ENCODE results near the gene AP5S1.

The AP5S1 gene

GRCh38 chr20:3864518-3864917, 44.2 kb downstream of the AP5S1 start:
- no peak overlapping the region for H3K4me3 ChIP-seq (replicated peaks; ENCODE audit: insufficient read depth, low read length)
- no peak overlapping the region for H3K27ac ChIP-seq (replicated peaks)
- H3K27me3 ChIP-seq (ENCODE audit: insufficient read depth, poor library complexity, severe bottlenecking), result no peaks in the 10 kb centered on the region
- no peak for DNase-seq (ENCODE audit: low read depth in 1 of 2, low spot score in 1 of 2)
- no peak for TF ChIP-seq POLR2AphosphoS5 (IDR thresholded peaks at IDR 0.05; ENCODE audit: low read depth)
- no peak for TF ChIP-seq REST (IDR thresholded peaks at IDR 0.05; ENCODE audit: insufficient replicate concordance, low read depth)
- no peak for TF ChIP-seq GABPA (IDR thresholded peaks at IDR 0.05; ENCODE audit: low read depth)
- TF ChIP-seq CTCF (IDR thresholded peaks at IDR 0.05; ENCODE audit: insufficient read depth, low read length), result no peak
- no peak for TF ChIP-seq SPI1 (IDR thresholded peaks at IDR 0.05; ENCODE audit: borderline replicate concordance, low read depth)

DNA sequence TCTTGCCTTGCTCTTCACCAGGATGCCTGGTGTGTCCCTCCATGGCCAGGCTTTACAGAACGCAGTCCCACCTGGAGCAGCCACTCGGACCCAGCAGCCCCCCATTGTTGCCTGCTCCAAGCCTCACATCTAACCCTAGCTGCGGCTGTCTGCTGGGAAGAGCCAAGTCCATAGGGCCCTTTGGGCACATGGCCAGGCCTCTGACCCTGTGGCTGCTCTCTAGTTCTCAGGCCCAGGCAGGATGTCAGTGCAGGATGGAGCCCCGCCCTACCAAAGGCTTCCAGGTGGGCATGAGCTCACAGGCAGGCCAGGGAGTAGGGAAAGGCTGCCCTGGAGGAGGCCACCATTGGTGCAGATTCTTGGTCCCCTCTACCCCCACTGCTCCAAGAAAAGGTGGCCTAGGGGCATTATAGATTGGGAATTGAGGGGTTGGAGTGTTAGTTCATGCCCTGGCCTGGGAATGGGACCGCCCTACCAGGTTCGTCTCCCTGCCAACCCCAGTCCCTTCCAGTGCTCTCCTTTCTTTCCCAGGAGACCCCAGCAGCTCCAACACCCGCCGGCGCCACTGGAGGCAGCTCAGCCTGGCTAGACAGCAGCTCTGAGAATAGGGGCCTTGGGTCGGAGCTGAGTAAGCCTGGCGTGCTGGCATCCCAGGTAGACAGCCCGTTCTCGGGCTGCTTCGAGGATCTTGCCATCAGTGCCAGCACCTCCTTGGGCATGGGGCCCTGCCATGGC, 45.0 kb downstream of the AP5S1 start:
- TF ChIP-seq SPI1 (IDR thresholded peaks at IDR 0.05; ENCODE audit: borderline replicate concordance, low read depth), result no peak
- TF ChIP-seq REST (IDR thresholded peaks at IDR 0.05; ENCODE audit: insufficient replicate concordance, low read depth), result no peak
- TF ChIP-seq POLR2AphosphoS5 (IDR thresholded peaks at IDR 0.05; ENCODE audit: low read depth), result no peak
- TF ChIP-seq CTCF (IDR thresholded peaks at IDR 0.05; ENCODE audit: insufficient read depth, low read length), result no peak
- no peak for TF ChIP-seq GABPA (IDR thresholded peaks at IDR 0.05; ENCODE audit: low read depth)
- Histone ChIP-seq H3K27me3 (ENCODE audit: insufficient read depth, poor library complexity, severe bottlenecking) (no peaks in the 10 kb centered on the region), H3K27ac (replicated peaks) (no peak overlapping the region)

GRCh38 chr20:3865887-3866407, 45.6 kb downstream of the AP5S1 start:
- TF ChIP-seq POLR2AphosphoS5 (IDR thresholded peaks at IDR 0.05; ENCODE audit: low read depth) (no peak), CTCF (IDR thresholded peaks at IDR 0.05; ENCODE audit: insufficient read depth, low read length) (no peak), SPI1 (IDR thresholded peaks at IDR 0.05; ENCODE audit: borderline replicate concordance, low read depth) (no peak), GABPA (IDR thresholded peaks at IDR 0.05; ENCODE audit: low read depth) (no peak), REST (IDR thresholded peaks at IDR 0.05; ENCODE audit: insufficient replicate concordance, low read depth) (no peak)
- Histone ChIP-seq H3K4me3 (replicated peaks; ENCODE audit: insufficient read depth, low read length) (no peak overlapping the region), H3K27me3 (ENCODE audit: insufficient read depth, poor library complexity, severe bottlenecking) (no peaks in the 10 kb centered on the region), H3K27ac (replicated peaks) (no peak overlapping the region)
- no peak for DNase-seq (ENCODE audit: low read depth in 1 of 2, low spot score in 1 of 2)

More for the DNA sequence above, 45.0 kb downstream of the AP5S1 start:
- no peak overlapping the region for H3K4me3 ChIP-seq (replicated peaks; ENCODE audit: insufficient read depth, low read length)
- DNase-seq (ENCODE audit: low read depth in 1 of 2, low spot score in 1 of 2), result no peak

Measured in HL-60 (cell line).